Hematopoietic multipotent progenitor cell treated with erythropoietin and hydrocortisone succinate and interleukin-3 and kit ligand, for 6 days (in vitro differentiated cells): ENCODE data around the gene PYGB.
A peak's percentile ranks its signal among the peaks of the same experiment; 100 is the strongest.
"Not testable (repeated sequence)": the region's sequence is repeated elsewhere in the genome, so short reads cannot be mapped to it uniquely, and the experiment has no call there.

ENCODE experiments used
- DNase-seq: peaks from one replicate; pipeline ENCODE4 v3.0.0-alpha.2; 2015

The PYGB gene

DNA sequence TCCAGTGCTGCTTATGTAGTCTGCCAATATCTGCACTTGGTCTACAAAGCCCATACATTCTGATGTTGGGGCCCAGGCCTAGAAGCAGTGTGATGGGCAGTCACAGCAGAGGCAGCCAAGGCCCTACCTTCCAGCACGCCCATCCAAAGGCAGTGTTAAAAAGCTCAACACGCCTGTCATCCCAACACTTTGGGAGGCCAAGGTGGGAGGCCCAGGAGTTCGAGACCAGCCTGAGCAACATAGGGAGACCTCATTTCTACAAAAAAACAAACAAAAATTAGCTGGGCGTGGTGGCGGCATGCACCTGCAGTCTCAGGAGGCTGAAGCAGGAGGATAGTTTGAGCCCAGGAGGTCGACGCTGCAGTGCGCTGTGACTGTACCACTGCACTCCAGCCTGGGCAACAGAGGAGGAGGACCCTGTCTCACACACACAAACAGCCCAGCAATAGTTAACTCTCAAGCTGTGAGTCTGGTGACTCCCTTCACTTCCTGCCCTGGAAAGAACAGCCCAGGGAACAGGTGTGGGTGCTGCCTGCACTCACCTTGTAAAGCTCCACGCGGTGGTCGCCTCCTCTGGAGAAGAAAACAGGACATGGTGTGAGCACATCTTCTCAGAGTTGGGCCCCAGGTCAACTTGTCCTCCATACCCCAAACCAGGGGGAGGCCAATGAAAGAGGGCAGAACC is 68.8 kb downstream of the PYGB start:
- no peak for DNase-seq

DNA sequence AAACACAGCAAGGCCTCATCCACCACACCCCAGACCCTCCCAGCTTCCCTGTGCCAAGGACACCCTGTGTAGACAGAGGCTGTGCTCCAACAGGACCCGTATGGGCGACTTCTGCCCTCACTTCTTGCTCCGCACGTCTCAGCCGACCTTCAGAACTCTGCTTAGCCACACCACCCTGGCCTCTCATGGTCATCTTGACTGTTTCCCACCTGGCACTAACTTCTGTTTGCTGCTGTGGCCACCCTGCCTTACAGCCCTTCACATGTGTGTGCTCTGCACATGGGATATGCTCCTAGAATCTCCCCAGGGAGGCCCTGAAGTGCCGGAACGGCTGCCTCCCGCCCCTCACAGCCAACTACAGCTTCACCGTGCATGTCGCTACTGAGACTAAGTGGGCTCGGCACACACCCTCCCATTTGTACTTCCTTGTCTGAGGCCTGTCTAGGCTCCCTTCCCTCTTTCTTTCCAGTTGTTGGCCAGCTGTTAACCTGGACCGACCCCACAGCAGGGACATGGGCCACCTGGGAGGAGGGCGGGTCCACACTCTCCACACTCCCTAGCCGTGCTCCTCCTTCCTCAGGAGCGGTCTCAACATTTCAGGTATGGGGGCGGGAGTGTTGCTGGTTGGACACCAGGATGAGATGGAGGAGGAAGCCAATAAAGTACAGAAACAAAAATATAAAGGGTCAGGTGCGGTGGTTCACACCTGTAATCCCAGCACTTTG is 69.6 kb downstream of the PYGB start:
- DNase-seq: no peak

DNA sequence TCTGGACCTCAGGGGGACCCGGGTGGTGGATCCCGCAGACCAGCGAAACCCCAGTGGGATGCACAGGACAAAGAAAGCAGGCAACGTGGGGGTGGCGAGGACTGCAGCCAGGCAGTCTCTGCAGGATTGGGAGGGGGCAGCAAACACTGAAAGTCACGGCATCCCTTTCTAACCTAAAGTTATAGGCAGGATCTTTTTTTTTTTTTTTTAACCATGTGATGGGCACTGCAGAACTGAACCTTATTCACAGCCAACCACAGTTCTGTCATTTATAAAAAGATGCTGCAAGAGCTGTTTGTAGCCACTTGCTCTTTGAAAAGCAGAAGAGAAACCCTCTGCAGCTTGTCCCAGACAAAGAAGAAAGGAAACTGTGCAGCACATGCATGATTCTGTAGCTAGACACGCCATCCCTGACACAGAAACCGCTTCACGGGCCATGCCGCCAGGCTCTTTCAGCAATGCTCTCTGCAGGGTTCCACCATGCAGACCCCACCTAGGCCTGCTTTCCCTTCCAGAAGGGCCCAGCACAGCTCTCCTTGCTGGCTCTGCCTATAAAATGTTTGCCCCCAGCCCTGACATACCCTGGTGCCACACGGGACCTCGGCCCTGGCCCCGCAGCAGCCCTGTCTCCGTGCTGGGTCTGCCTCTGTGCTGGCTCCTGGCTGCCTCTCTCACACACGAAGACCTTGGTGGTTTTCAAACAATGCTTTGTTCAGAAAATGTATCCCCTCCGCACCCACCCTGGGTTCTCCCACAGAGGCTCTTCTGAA is 70.8 kb downstream of the PYGB start:
- no peak for DNase-seq

DNA sequence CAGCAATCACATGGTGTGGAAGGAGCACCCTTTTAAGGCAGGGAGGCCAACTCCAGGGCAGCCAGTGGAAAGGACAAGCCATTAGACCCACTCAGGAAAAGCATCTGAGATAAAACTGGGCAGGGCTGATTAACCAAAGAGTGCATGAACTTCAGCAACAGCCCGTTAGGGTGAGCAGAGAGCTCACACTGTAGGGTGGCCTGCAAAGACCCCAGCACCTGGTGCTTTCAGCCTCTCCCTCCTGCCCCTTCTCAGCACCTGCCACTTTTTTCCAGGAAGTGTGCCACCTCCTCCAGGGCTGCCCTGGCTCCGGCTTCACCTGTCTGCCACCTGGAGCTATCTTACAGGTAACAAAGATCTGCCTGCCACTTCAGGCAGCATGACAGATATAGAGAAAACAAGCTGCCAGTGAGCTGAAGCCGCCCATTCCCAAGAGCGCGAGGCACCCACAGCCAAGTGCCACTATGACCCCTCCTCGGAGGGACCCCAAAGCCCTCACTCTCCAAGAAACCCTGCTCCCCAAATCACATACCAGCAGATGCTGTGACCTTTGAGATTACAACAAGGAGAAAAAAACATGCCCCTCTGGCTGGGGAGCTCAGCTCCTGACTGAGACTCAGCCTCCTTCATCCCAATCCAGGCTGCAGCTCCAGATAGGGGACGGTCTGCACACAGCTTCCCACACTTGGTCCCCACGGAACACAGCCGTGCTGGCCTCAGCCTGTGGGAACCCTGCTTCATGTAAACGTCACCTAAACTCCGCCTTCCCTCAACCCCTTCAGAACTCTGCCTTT is 71.6 kb downstream of the PYGB start:
- no peak for DNase-seq

DNA sequence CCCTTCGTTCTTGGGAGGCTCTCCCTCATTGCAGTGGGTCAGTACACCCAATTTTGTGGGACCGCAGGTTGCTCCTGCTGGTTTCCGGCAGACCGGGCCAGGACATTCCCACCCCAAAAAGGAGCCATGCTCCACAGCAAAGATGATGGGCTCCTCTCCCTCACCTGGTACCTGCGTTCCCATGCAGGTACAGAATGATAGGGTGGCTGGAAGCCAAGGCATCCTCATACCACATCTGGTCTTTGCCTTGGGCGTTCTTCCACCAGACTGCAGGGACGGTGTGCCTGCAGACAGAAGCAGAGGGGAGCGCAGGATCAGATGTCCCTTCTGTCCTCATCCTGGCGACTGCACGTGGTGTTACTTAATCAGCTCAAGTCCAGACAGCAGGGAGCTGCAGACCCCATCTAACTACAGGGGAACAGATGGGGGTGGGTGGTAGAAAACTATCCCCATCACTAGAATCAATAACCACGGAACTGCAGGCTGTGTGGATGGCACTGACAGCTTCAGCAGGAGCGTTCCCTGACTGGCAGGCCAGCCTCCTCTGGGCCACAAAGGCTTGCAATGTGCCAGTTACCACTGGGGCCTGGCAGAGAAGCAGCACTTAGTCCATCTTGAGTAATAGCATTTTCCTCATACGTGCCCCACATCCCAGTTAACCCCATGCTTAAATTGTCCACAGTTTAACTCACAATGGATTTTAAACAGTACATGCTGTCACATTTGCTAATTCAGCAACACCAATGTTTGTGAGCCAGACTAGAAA is 72.3 kb downstream of the PYGB start:
- DNase-seq: no peak

DNA sequence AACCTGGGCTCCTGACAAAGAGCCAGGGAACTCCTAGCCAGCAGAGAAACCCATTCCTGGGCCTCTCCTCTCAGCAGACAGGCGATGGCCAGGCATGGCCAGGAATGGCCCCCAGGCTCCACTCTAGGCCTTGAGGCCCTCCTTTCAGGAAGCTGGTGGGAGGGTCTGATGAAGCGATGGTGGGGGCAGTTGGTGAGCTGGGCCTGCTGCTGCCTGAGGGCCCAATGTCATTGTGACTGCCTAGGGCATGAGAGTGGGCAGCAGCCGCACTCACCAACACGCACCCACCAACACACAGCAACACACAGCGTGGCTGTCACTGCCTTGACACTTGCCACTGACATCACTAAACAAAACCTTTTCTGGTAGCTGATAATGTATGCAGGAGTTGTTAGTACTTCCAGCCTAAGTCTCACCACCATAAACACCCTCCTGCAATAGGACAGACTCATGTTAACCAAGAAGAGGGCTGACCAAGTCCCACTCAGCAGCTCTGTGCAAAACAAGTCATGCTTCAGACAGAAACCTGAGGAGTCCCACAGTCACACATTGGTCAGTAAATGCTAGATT is 73.5 kb downstream of the PYGB start:
- DNase-seq: no peak

DNA sequence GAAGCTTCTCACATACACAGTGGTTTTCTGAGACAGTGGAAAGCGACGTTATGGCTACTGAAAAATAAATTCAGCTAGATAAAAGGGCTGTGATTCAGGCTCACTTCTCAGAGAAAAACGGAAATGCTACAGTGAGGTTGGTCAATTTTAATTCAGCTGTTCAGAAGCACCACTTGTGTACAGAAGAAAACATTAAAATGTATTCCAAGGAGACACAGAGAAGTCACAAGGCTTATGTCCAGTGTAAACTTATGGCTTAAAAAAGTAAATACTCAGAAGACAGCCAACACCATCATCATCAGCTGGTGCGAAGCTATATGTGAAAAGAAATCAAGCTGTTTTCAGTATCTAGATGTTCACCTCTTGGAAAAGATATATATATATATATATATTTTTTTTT is 74.1 kb downstream of the PYGB start:
- no peak for DNase-seq

DNA sequence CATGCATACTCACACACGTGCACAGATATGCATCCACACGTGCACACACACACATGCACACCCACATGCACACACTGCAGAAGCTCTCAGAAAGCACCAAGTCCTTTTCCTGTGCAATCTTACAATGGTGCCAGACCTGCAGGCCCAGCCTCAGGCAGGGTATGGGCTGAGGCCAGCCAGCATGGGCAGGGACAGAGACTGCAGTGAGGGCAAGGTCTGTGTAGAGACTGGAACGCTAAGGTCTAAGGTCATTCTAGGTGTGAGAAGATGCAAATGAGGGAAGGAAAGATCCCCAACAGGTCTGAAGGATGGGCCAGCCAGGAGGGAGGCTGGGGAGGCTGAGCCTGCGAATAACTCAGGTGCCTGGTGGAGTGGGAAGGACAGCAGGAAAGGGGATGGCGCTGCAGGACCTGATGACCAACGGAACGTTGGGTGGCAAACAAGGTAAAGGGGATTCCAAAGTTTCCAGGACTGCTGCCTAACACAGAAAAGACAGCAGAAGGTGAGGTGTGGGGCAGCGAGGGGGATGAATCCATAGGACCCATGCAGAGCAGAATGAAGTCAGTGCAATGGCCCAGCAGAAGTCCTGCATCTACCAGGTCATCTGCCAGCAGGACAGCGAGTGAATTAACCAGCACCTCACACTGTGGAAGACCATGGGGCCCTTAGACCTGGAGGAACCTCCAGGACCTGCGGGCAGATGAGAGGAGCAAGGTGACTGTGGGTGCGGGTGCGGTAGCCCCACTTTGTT is 75.8 kb downstream of the PYGB start:
- DNase-seq: no peak

DNA sequence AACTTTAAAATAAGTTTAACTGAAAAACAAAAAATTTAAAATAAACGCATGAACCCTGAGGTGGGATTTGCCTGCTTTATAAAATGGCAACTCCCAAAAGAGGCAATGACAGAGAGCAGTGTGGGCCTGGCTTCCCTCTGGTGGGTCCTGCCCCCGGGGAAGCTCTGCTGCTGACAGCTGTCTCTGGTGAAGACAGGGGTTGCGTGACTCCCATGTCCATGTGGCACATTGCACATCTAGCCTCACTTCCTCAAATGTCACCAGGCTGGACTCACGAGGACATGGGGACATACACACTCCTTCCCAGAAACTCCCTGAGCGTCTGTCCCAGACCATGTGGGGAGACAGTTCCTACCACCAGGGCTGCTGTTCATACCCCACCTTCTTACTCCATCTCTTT is 76.5 kb downstream of the PYGB start:
- peak; percentile 27 for DNase-seq

DNA sequence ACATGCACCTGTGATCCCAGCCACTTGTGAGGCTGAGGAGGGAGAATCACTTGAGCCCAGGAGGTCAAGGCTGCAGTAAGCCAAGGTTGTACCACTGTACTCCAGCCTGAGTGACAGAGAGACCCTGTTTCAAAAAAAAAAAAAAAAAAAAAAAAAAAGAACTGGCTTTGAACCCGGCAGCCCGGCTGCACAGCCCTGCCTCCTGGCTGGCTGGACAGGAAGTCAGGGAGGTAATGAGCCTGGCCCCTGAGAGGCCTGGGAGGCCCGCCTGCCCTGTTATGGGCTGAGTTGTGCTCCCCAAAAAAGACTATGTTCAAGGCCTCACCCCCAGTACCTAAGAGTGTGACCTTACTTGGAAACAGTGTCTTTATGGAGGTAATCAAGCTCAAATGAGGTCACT is 77.2 kb downstream of the PYGB start:
- no peak for DNase-seq

DNA sequence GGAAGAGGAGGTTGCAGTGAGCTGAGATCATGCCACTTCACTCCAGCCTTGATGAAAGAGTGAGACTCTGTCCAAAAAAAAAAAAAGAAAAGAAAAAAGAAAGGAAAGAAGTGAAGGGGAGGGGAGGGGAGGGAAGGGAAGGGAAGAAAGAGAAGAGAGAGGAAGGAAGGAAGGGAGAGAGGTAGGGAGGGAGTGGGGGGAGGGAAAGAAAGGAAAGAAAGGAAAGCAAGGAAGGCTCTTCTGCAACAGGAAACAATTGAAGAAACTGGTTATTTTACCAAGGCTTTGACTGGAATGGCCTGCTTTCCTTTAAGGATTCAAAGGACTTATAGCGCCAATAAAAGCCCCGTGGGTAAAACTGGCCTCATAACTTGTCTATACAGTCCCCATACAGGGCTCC is 78.1 kb downstream of the PYGB start:
- DNase-seq: no peak

DNA sequence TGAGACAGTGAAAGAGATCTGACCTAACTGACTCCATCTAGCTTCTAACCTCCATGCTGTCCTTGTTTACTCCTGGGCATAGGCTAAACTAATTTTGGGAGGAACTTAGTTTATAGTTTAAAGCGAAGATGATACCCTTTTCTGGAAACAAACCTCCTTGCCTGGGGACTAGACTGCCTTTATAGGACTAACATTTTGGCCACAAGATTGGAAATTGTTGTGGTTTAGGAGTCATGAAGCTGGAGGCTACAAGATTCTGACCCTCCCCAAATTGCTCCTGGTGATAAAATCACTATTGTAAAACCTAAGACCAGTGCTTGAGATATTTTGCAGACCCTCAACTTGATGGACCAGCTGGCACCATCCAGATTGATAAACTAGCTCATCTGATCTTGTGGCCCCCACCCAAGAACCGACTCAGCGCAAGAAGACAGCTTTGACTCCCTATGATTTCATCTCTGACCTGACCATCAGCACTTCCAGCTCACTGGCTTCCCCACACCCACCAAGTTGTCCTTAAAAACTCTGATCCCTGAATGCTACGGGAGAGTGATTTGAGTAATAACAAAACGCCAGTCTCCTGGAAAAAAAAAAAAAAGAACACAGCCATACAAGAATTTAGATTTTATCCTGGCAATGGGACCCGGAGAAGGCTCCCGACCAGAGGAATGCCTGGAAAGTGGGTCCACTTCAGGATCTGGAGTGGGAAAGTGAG is 79.8 kb downstream of the PYGB start:
- no peak for DNase-seq

DNA sequence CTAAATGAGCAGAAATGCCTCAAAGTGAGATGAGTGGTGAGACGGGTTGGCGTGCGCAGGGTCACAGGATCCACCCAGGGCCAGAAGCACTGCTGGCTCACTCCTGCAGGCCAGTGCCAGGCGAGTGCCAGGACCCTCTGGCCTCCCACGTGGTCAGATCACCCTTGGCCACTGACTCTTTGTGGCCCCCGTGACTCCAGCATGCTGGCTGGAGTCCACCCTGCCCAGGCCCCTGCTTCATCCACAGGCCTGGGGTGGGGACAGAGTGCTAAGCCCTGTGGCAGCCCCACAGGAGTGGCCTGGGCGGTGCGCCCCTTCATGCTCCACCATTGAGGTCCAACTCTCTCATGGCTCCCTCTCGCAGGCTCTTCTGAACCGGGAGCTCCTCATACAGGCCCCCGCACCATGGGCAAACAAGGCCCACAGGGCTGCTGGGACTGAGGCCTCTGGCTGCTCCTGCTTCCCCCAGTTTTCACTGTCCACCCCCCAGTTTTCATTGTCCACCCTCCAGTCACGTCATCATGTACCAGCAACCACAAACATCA is 81.1 kb downstream of the PYGB start:
- no peak for DNase-seq

DNA sequence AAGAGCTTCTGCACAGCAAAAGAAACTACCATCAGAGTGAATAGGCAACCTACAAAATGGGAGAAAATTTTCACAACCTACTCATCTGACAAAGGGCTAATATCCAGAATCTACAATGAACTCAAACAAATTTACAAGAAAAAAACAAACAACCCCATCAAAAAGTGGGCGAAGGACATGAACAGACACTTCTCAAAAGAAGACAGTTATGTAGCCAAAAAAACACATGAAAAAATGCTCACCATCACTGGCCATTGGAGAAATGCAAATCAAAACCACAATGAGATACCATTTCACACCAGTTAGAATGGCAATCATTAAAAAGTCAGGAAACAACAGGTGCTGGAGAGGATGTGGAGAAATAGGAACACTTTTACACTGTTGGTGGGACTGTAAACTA is 87.1 kb downstream of the PYGB start:
- not testable (repeated sequence) for DNase-seq

DNA sequence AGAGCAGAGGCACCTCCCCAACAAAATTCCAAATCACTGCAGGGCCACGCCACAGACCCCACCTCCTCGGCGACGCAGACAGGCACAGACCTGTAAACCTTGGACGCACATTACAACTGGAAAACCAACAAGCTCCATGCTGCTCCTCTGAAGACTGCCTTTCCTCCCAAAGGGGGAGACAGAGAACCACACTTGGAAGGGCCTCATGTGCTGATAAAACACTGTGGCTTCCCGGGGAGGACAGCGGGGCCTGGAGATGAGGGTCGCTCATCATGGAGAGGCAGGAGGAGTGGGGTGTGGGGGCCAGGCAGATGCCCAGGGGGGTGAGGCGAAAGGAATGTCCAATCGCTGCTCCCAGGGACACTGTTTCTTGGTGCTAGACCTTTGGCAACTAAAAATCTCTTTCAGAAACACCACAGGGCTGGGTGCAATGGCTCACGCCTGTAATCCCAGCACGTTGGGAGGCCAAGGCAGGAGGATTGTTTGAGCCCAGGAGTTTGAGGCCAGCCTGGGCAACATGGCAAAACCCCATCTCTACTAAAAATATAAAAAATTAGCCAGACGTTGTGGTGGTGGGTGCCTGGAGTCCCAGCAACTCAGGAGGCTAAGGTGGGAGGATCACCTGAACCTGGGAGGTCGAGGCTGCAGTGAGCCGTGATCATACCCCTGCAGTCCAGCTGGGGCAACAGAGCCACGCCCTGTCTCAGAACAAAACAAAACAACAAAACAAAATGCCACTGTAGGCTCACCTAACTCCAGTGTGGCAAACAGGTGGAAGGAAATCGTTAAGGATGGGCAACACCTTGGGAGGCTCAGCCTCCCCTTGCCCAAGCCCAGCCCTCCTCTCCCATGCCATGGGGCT is 88.9 kb downstream of the PYGB start:
- DNase-seq: peak; percentile 45

DNA sequence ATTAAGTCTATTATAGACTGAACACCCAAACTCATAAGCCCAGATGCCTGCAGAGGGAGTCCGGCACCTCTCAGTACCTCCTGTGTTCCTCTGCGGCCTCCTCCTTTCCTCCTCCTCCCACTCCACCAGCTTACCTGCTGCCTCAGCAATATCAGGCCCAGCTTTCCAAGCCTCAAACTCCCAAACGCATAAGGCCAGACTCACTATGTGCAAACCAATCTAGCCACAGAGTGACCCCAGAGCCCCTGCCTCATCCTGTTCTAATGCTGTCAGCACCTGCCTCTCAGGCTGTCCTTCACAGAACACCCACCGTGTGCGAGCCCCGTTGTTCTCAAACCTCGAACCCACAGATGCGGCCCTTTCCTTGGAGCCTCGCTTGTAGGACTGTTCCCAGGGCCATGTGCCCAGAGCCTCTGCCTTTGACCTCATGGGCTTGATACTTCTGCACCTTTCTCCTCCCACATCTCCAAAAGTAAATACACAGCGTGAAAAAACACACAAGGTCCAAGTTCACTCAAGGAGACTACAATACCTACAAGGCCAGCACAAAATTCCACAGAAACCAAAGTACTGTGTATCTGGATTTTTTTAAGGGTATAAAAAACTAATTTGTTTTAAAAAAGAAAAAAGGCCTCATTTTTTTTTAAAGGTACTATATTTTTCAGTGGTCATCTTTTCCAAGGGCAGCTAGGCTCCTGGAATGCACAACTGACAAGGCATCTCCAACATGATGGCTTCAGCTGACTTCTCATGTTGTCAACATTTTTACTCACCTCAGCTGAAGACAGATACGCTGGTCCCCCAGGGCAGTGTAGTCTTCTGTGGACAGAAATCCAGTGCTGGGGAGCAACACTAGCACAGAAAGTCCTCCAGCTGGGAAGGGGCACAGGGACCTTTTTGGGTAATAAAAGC is 90.5 kb downstream of the PYGB start:
- DNase-seq: no peak

DNA sequence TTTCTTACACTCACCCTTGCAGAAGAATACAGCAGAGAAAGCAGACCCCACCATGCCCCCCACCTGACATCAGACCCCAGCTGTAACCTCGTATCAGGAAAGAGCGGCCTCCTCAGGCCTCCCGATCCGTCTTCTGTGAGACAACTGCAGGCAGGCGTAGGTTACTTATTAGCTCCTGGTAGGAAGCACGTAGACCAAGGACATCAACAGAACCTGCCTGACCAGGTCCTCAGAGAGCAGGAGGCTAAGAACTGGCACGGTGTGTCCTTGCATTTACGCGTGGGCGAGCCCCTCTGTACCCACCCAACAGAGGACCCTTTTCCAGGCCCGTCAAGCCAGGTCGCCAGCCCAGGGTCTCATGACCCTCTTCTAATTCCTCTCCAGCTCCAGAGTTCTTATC is 91.7 kb downstream of the PYGB start:
- no peak for DNase-seq

DNA sequence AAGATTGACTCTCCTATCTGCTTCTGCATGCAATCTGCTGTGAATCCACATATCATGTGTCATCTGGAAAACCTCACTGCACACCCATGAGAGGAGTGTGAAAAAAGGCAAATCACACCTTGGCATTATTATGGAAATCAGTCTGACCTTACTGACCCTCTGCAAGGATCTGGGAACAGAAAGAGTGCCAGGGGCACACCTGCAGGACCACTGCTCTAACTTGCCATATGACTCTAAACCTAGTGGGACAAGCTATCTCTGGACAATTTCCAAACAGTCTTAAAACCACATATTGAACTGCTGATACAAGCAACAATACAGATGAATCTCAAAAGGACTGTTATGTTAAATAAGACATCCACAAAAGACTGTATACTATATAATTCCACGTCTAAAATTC is 92.5 kb downstream of the PYGB start:
- no peak for DNase-seq
